GM12878 (cell line): ENCODE data around the gene PRR5L. TPM values are rescaled to one million over a fixed set of nuclear protein-coding genes. Genes with fewer than 3 reads are reported as not detected.
A peak's percentile ranks its signal among the peaks of the same experiment; 100 is the strongest.

Source experiments
- ATAC-seq: fragments of 200-7000 bp; cut with Tn5 transposase; 3 replicates; pipeline ENCODE4 v1.9.1; 2020; ENCODE audit warnings: mild to moderate bottlenecking, moderate library complexity
- BruUV-seq: library from RNA; stranded (reverse); fragments of 400-500 nt; replicated peaks from 2 replicates; lab custom pipeline; 2021; lab: Mats Ljungman, UMichigan
- CTCF ChIA-PET: fragments of 300-600 bp; sonication (Branson Sonifier 250); formaldehyde crosslinking; extraction: SDS; loops from one replicate; lab custom pipeline; 2021; ENCODE audit warnings: inconsistent platforms; lab: Yijun Ruan, JAX
- POLR2A ChIA-PET: fragments of 350-600 bp; formaldehyde crosslinking; extraction: SDS; loops from one replicate; lab custom pipeline; 2021; ENCODE audit warnings: inconsistent platforms; lab: Charles Lee
- RAD21 ChIA-PET: fragments of 300-600 bp; sonication (Branson Sonifier 250); formaldehyde crosslinking; loops from one replicate; lab custom pipeline; 2023; ENCODE audit warnings: antibody characterized with exemption; ENCODE audit not compliant: unreplicated experiment; lab: Charles Lee
- SMC1A ChIA-PET: fragments of 300-600 bp; sonication (Branson Sonifier 250); formaldehyde crosslinking; loops from one replicate; lab custom pipeline; 2023; ENCODE audit not compliant: unreplicated experiment, uncharacterized antibody; lab: Charles Lee
- DNase-seq: peaks from one replicate; pipeline ENCODE4 v3.0.0-alpha.2; 2011; ENCODE audit warnings: low read depth, low spot score
- FAIRE-seq: peaks from 3 replicates; lab custom pipeline; 2011; peaks lifted over from hg19 to GRCh38; lab: Jason Lieb, UNC
- H2AFZ ChIP-seq: 2 replicates; pipeline ENCODE4 v1.6.0; 2011; ENCODE audit warnings: low read depth, low read length, control low read depth; ENCODE audit not compliant: control insufficient read depth
- H3K27ac ChIP-seq: 2 replicates; pipeline ENCODE4 v1.5.1; 2011; ENCODE audit warnings: control low read depth; ENCODE audit not compliant: control insufficient read depth, insufficient read depth
- H3K27me3 ChIP-seq, 2 experiments: replicated peaks in 1 of 2; 2 replicates each; pipeline versions ENCODE4 v1.6.0 to v1.6.1; 2011; ENCODE audit warnings: low read length in 1 of 2; ENCODE audit not compliant: control insufficient read depth in 2 of 2, insufficient read depth in 2 of 2
- H3K36me3 ChIP-seq, 2 experiments: 2 replicates each; pipeline ENCODE4 v1.5.1; 2011; ENCODE audit warnings: low read length in 1 of 2; ENCODE audit not compliant: control insufficient read depth in 2 of 2, insufficient read depth in 2 of 2
- H3K4me1 ChIP-seq: 2 replicates; pipeline ENCODE4 v1.6.1; 2011; ENCODE audit warnings: mild to moderate bottlenecking, low read length, moderate library complexity, mixed read lengths; ENCODE audit not compliant: control insufficient read depth, insufficient read depth
- H3K4me2 ChIP-seq: 2 replicates; pipeline ENCODE4 v1.6.0; 2011; ENCODE audit warnings: control low read depth; ENCODE audit not compliant: control insufficient read depth, insufficient read depth
- H3K4me3 ChIP-seq: fragments of 200-600 bp; sonication (generic); 2 replicates; pipeline ENCODE4 v1.5.1; 2016
- H3K79me2 ChIP-seq: 2 replicates; pipeline ENCODE4 v1.6.0; 2011; ENCODE audit warnings: low read length; ENCODE audit not compliant: control insufficient read depth, insufficient read depth
- H3K9ac ChIP-seq: 2 replicates; pipeline ENCODE4 v1.8.0; 2011; ENCODE audit warnings: low read length, control low read depth, mixed read lengths; ENCODE audit not compliant: control insufficient read depth, insufficient read depth
- H3K9me3 ChIP-seq: replicated peaks from 3 replicates; pipeline ENCODE4 v1.5.1; 2011; ENCODE audit warnings: mild to moderate bottlenecking, low read length; ENCODE audit not compliant: control insufficient read depth, insufficient read depth
- H4K20me1 ChIP-seq: 2 replicates; pipeline ENCODE4 v1.6.0; 2011; ENCODE audit not compliant: control insufficient read depth, insufficient read depth
- BCL11A ChIP-seq: IDR thresholded peaks from 2 replicates; pipeline ENCODE4 v1.6.1; 2011; ENCODE audit warnings: low read depth, low read length
- CREM ChIP-seq: IDR thresholded peaks from 2 replicates; pipeline ENCODE4 v1.6.1; 2014; ENCODE audit warnings: antibody characterized with exemption, low read depth
- EED ChIP-seq: sonication (generic); IDR thresholded peaks from 2 replicates; pipeline ENCODE4 v1.6.1; 2016; ENCODE audit warnings: antibody characterized with exemption, low read depth
- FOS ChIP-seq: IDR thresholded peaks from 3 replicates; pipeline ENCODE4 v1.6.1; 2011; ENCODE audit warnings: borderline replicate concordance; ENCODE audit not compliant: insufficient read length; ENCODE audit errors: extremely low read depth
- JUNB ChIP-seq: IDR thresholded peaks from 2 replicates; pipeline ENCODE4 v1.6.1; 2016; ENCODE audit warnings: antibody characterized with exemption, mild to moderate bottlenecking
- NFYB ChIP-seq: IDR thresholded peaks from 2 replicates; pipeline ENCODE4 v1.6.1; 2011; ENCODE audit warnings: low read depth, mild to moderate bottlenecking, low read length, improper control_type of control experiment, moderate library complexity; ENCODE audit not compliant: insufficient read depth
- NR2F1 ChIP-seq: fragments of 450-650 bp; conservative IDR thresholded peaks from 2 replicates; pipeline ENCODE4 v1.6.1; 2017; ENCODE audit warnings: mild to moderate bottlenecking
- PBX3 ChIP-seq: IDR thresholded peaks from 2 replicates; pipeline ENCODE4 v1.6.1; 2011; ENCODE audit warnings: mild to moderate bottlenecking, low read depth, low read length, moderate library complexity; ENCODE audit not compliant: insufficient replicate concordance
- POLR2AphosphoS2 ChIP-seq: IDR thresholded peaks from 2 replicates; pipeline ENCODE4 v1.6.1; 2011; ENCODE audit warnings: low read depth, mild to moderate bottlenecking, low read length, improper control_type of control experiment, moderate library complexity
- SMC3 ChIP-seq: IDR thresholded peaks from 2 replicates; pipeline ENCODE4 v1.6.1; 2011; ENCODE audit warnings: low read length, improper control_type of control experiment, borderline replicate concordance
- TCF3 ChIP-seq: IDR thresholded peaks from 2 replicates; pipeline ENCODE4 v1.6.1; 2012; ENCODE audit warnings: low read depth, mild to moderate bottlenecking, low read length, borderline replicate concordance; ENCODE audit not compliant: insufficient read depth
- YY1 ChIP-seq: IDR thresholded peaks from 2 replicates; pipeline ENCODE4 v1.6.1; 2011; ENCODE audit warnings: low read depth, mild to moderate bottlenecking, low read length
- ZNF592 ChIP-seq: fragments of 450-650 bp; IDR thresholded peaks from 2 replicates; pipeline ENCODE4 v1.6.1; 2017; ENCODE audit warnings: mild to moderate bottlenecking, moderate library complexity
- ZNF622 ChIP-seq: fragments of 450-650 bp; IDR thresholded peaks from 2 replicates; pipeline ENCODE4 v1.6.1; 2017; ENCODE audit warnings: mild to moderate bottlenecking, inconsistent platforms
- WGBS: methylation state at CpG from one replicate; pipeline ENCODE4 v1.1.6; 2016; ENCODE audit warnings: low lambda C conversion rate; ENCODE audit not compliant: insufficient replicate concordance, insufficient coverage; ENCODE audit errors: missing lambda C conversion rate; 5-methylcytosine and 5-hydroxymethylcytosine counted together
- in situ Hi-C: fragments of 300-500 bp; cut with MboI; formaldehyde crosslinking; loops from 9 replicates; pipeline ENCODE4 v1.14.3; 2018; ENCODE audit warnings: mixed read lengths
- intact Hi-C: fragments of 100-400 bp; cut with micrococcal nuclease; formaldehyde crosslinking; loops from one replicate; pipeline ENCODE4 v1.14.2; 2022; ENCODE audit not compliant: unreplicated experiment
- polyA plus RNA-seq, 11 experiments: library from polyadenylated mRNA; depleted of rRNA in 4 of 11; unstranded in 6 of 11; stranded (reverse) in 5 of 11; fragments of >200 nt; fragmentation: Nextera tagmentation in 4 of 11; fragmentation: Illumina TruSeq in 1 of 11; extraction: Ambion mirVana in 4 of 11; extraction: Trizol in 1 of 11; gene quantifications; 1 replicate in 1 of 11; 2 replicates in 10 of 11; pipeline versions ENCODE4 v1.2.1 to v1.2.3, GENCODE V29; 2011 to 2016; ENCODE audit warnings: inconsistent platforms in 2 of 11, missing spikeins in 2 of 11, low read depth in 1 of 11
- total RNA-seq, 4 experiments: library from RNA; depleted of rRNA in 3 of 4; stranded (reverse); fragments of >200 nt in 3 of 4; fragmentation: Illumina TruSeq in 1 of 4; extraction: Trizol in 1 of 4; gene quantifications; 2 replicates each; pipeline versions ENCODE4 v1.2.1 to v1.2.3, GENCODE V29; 2013 to 2021

Gene PRR5L
- total and polyA plus RNA-seq, 10 of the 15 experiments (the other 5 are each of a cell fraction or from before 2014, with no cell fraction given), result 0.11 to 4.2 (median 0.67) TPM; not detected in 1

- FAIRE-seq, result no peak
- RAD21 ChIA-PET, result no interaction called here
Measured at GRCh38 chr11:36281850-36282249, 14.2 kb upstream of the PRR5L start.

DNA sequence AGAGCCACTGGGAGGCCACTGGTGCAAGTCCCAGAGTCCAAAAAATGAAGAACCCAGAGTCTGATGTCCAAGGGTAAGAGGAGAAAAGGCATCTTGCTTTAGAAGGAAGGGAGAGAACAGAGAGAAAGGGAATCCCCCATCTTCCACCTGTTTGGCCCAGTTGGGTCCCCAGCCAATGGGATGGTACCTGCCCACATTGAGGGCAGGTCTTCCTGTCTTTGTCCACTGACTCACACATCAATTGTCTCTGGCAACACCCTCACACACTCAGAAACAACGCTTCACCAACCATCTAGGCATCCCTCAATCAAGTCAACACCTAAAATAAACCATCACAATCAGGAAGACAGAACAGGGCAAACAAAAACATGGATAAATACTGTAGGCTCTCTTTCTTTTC, 13.2 kb upstream of the PRR5L start:
- H3K9ac ChIP-seq, result no peak overlapping the region
- FAIRE-seq (no peak), DNase-seq (no peak), ATAC-seq (peak; percentile 58)
- 0 out of 4 replicates have a peak, but pooled peaks cover 0 to 3% of the 10 kb centered on the region in 2 experiments for H3K36me3 ChIP-seq
- no peaks in the 10 kb centered on the region; the same call in 1 of the 3 replicates for H3K9me3 ChIP-seq
- H4K20me1 ChIP-seq, result no peaks in the 10 kb centered on the region
- SMC1A ChIA-PET, result no interaction called here
- CTCF ChIA-PET, result interaction anchor here (1.5 to 1.9 kb wide), 2 partner anchors 10 to 16 kb away, joined by 4 to 6 read pairs; no protein-coding TSS in a partner anchor
- RAD21 ChIA-PET, result no interaction called here
- H3K79me2 ChIP-seq, result no peaks in the 10 kb centered on the region; the same call in 1 of the 2 replicates
- no peak overlapping the region for H3K4me3 ChIP-seq
- no peak overlapping the region for H2AFZ ChIP-seq
- 0% methylated on average over 1 of the region's 1 CpG for WGBS
- POLR2A ChIA-PET, result no interaction called here
- H3K27ac ChIP-seq, result no peak overlapping the region
- H3K4me1 ChIP-seq, result no peaks in the 10 kb centered on the region
- BruUV-seq, result no TSS peak
- intact Hi-C loops, result no loop called here
- in situ Hi-C loops, result no loop called here
- H3K4me2 ChIP-seq, result no peak overlapping the region
- H3K27me3 ChIP-seq, result no peaks in the 10 kb centered on the region
- TF ChIP-seq NFYB (no peak), EED (no peak), ZNF622 (no peak), CREM (no peak), FOS (no peak), TCF3 (no peak), POLR2AphosphoS2 (no peak), ZNF592 (no peak)

More at GRCh38 chr11:36281850-36282249, 14.2 kb upstream of the PRR5L start:
- Histone ChIP-seq H3K27ac (no peak overlapping the region), H3K27me3 (no peaks in the 10 kb centered on the region), H2AFZ (no peak overlapping the region), H3K4me1 (no peaks in the 10 kb centered on the region), H4K20me1 (no peaks in the 10 kb centered on the region), H3K4me3 (no peak overlapping the region), H3K79me2 (no peaks in the 10 kb centered on the region; the same call in 1 of the 2 replicates), H3K36me3 (0 out of 4 replicates have a peak, but pooled peaks cover 0 to 3% of the 10 kb centered on the region in 2 experiments), H3K9ac (no peak overlapping the region), H3K9me3 (no peaks in the 10 kb centered on the region; the same call in 1 of the 3 replicates), H3K4me2 (no peak overlapping the region)
- WGBS, result 64% methylated on average over 4 of the region's 4 CpGs
- CTCF ChIA-PET, result interaction anchor here (1.0 to 1.9 kb wide), 3 partner anchors 11 to 211 kb away, joined by 3 to 6 read pairs (median 4); no protein-coding TSS in a partner anchor
- no TSS peak for BruUV-seq
- in situ Hi-C loops (no loop called here), intact Hi-C loops (no loop called here)
- POLR2A ChIA-PET, result no interaction called here
- ATAC-seq (no peak), DNase-seq (no peak)
- TF ChIP-seq PBX3 (no peak), YY1 (no peak), JUNB (no peak), NR2F1 (no peak), SMC3 (no peak), BCL11A (no peak)
- TF ChIP-seq, all 136 proteins: peak for 0
- SMC1A ChIA-PET, result interaction anchor here (1.2 kb wide), 1 partner anchor 211 kb away, joined by 3 read pairs; no protein-coding TSS in a partner anchor
